Measurements from ENCODE around the gene SLC6A6.

- no peak for TF ChIP-seq CTCF (conservative IDR thresholded peaks at IDR 0.05 in 1 of 2, IDR thresholded peaks at IDR 0.05 in 1 of 2; ENCODE audit: extremely low read depth in 1 of 2, insufficient read depth in 1 of 2, low read depth in 1 of 2, low read length in 2 of 2)
- no peak for TF ChIP-seq EZH2 (IDR thresholded peaks at IDR 0.05; ENCODE audit: borderline replicate concordance, low read length)
Measured at GRCh38 chr3:14497321-14497720, 94.9 kb downstream of the SLC6A6 start.
